Measurements from ENCODE around the gene NPIPB2.

Gene NPIPB2

DNA sequence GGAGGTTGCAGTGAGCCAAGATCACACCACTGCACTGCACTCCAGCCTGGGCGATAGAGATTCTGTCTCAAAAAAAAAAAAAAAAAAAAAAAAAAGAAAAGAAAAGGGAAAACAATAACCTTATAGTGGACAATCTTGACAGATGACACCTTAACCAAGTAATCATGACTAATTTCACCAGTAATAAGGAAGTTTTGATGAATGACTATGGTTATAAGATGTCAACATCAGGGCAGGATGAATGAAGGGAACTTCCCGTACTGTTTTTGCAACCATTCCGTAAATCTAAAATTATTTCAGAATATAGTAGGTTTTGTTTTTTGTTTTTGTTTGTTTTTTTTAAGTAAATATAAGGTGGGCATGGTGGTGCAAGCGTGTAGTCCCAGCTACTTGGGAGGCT lies 49.1 kb downstream of the NPIPB2 start:
- TF ChIP-seq, protein P1, sequence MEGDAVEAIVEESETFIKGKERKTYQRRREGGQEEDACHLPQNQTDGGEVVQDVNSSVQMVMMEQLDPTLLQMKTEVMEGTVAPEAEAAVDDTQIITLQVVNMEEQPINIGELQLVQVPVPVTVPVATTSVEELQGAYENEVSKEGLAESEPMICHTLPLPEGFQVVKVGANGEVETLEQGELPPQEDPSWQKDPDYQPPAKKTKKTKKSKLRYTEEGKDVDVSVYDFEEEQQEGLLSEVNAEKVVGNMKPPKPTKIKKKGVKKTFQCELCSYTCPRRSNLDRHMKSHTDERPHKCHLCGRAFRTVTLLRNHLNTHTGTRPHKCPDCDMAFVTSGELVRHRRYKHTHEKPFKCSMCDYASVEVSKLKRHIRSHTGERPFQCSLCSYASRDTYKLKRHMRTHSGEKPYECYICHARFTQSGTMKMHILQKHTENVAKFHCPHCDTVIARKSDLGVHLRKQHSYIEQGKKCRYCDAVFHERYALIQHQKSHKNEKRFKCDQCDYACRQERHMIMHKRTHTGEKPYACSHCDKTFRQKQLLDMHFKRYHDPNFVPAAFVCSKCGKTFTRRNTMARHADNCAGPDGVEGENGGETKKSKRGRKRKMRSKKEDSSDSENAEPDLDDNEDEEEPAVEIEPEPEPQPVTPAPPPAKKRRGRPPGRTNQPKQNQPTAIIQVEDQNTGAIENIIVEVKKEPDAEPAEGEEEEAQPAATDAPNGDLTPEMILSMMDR (IDR thresholded peaks at IDR 0.05; ENCODE audit: borderline replicate concordance, insufficient read depth, low read depth, low read length) = no peak
- no peak overlapping the region for H3K4me3 ChIP-seq (ENCODE audit: low read depth, low read length)

DNA sequence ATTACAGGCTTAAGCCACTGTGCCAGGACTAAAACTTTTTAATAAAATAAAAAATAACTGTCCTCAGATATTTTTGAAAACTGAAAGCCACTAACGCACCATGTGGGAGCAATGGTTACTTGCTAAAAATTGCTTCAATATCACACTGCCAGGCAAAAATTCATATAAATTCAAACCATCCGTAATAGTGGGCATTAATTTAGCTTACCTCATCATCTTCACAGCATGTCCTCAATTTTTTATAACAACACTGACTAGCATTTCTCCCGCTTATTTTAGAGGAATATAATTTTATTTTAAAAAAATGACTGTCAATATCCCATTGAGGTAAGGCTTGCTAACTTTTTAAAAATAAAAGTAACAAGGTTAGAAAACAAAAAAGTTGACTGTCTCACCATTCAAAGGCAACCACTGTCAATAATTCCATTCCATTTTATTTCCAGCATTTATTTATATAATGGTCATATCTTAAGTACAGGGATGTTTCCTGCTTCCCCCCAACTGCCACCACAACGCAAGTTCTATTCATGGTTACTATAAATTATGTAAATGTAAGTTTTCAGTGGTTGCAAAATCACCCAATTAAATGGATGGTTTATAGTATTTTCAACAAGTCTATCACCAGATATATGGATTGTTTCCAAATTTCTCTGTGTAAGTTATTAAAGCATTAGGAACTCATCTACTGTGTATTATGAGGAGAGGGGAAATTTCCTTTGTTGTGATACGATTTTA lies 51.4 kb downstream of the NPIPB2 start:
- TF ChIP-seq, protein P1 (IDR thresholded peaks at IDR 0.05; ENCODE audit: borderline replicate concordance, insufficient read depth, low read depth, low read length) = no peak
- H3K4me3 ChIP-seq (ENCODE audit: low read depth, low read length) = no peak overlapping the region

DNA sequence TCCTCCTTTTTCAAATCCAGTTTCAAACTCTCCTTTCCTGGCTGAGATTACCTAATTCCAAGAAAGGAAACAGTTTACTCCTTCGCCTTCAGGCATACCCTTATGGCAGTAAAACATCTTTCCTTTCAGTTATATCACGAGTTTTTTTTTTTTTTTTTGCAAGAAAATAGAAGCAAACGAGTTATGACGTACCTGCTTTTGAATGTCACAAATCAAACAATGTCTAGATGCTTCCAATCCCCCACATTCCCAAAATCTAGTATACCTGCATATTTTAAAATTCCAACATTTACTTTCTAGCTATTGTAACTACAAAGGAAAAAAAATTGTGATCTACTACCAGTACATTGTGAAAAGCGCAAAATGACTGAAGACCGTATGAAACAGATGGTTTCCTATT lies 55.0 kb downstream of the NPIPB2 start:
- H3K4me3 ChIP-seq (ENCODE audit: low read depth, low read length) = no peak overlapping the region
- TF ChIP-seq, protein P1 (IDR thresholded peaks at IDR 0.05; ENCODE audit: borderline replicate concordance, insufficient read depth, low read depth, low read length) = no peak

DNA sequence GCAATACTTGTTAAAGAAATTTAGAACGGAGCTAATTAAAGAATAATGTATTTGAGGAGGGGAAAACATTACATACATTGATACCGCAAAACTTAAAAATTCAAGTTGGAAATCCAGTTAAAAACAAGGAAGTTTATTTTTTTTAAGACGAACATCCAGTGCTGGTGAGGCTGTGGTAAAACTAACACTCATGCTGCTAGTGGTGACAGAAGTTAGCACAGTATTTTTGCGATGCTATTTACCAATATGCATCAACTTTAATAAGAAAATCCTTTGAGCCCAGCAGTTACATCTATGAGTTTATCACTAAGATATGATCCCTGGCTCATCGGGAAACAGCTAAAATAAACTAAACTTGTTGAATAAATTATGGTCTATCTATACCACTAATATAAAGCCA lies 57.8 kb downstream of the NPIPB2 start:
- TF ChIP-seq, protein P1 (IDR thresholded peaks at IDR 0.05; ENCODE audit: borderline replicate concordance, insufficient read depth, low read depth, low read length) = no peak
- H3K4me3 ChIP-seq (ENCODE audit: low read depth, low read length) = no peak overlapping the region

DNA sequence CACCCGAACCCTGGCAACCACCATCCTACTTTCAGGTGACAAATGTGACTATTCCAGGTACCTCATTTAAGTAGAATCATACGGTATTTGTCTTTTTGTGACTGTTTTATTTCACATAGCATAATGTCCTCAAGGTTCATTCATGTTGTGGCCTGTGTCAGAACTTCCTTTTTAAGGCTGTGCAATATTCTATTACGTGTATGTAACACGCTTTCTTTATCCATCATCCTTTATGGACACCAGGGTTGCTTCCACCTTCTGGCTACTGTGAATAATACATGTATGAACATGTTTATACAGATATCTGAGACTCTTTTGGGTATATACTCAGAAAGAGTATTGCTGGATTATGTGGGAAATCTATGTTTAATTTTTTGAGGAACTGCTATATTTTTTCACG lies 61.8 kb downstream of the NPIPB2 start:
- H3K4me3 ChIP-seq (ENCODE audit: low read depth, low read length) = no peak overlapping the region
- TF ChIP-seq, protein P1 (IDR thresholded peaks at IDR 0.05; ENCODE audit: borderline replicate concordance, insufficient read depth, low read depth, low read length) = no peak

DNA sequence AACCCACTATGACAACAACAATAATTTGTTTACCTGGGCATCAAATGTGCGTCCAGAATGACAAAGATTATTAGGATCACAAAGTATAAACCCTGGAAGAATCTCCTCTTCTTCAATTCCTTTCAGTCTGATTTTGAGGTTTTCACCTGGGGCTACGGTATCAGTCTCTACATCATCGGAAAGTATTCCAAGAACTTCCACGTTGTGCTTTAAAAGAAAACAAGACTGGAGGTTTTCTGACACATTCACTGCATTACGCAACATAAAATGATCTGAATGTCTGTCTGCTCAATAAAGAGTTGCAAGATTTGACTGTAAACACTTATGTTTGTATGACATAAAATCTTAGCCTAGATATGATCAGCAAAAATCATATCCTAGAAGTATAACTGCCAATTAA lies 64.5 kb downstream of the NPIPB2 start:
- TF ChIP-seq, protein P1 (IDR thresholded peaks at IDR 0.05; ENCODE audit: borderline replicate concordance, insufficient read depth, low read depth, low read length) = no peak

More for the DNA sequence above, 64.5 kb downstream of the NPIPB2 start:
- H3K4me3 ChIP-seq (ENCODE audit: low read depth, low read length) = no peak overlapping the region

Data from GM12875 (cell line).